Endodermal cell (in vitro differentiated cells): Measurements from ENCODE around the gene IGF2BP1. TPM values are rescaled to one million over a fixed set of nuclear protein-coding genes. Genes with fewer than 3 reads are reported as not detected.

Experiments used
- DNase-seq: peaks from one replicate; pipeline ENCODE4 v3.0.0-alpha.2; 2017
- H3K27ac ChIP-seq: 2 replicates; pipeline ENCODE4 v1.5.1; 2013; ENCODE audit warnings: mild to moderate bottlenecking, low read depth, low read length, moderate library complexity
- H3K27me3 ChIP-seq: 2 replicates; pipeline ENCODE4 v1.6.1; 2013; ENCODE audit warnings: mild to moderate bottlenecking, low read length, moderate library complexity; ENCODE audit not compliant: insufficient read depth, control insufficient read depth, poor library complexity, severe bottlenecking
- H3K36me3 ChIP-seq: 2 replicates; pipeline ENCODE4 v1.7.0; 2013; ENCODE audit warnings: mild to moderate bottlenecking, low read length, moderate library complexity; ENCODE audit not compliant: control insufficient read depth, insufficient read depth
- H3K4me1 ChIP-seq: one replicate; pipeline ENCODE4 v1.7.0; 2013; ENCODE audit warnings: low read length; ENCODE audit not compliant: control insufficient read depth, insufficient read depth
- H3K4me3 ChIP-seq: 2 replicates; pipeline ENCODE4 v1.5.1; 2013; ENCODE audit warnings: mild to moderate bottlenecking, low read length, moderate library complexity
- H3K9ac ChIP-seq: 2 replicates; pipeline ENCODE4 v1.6.1; 2013; ENCODE audit warnings: mild to moderate bottlenecking, low read length, moderate library complexity; ENCODE audit not compliant: poor library complexity, severe bottlenecking; ENCODE audit errors: extremely low read depth
- H3K9me3 ChIP-seq: 2 replicates; pipeline ENCODE4 v1.6.1; 2013; ENCODE audit warnings: mild to moderate bottlenecking, low read length, moderate library complexity; ENCODE audit not compliant: control insufficient read depth
- H3K27ac Mint-ChIP-seq: 2 replicates; pipeline ENCODE4 v1.8.0; 2020; ENCODE audit warnings: mixed read lengths
- H3K27me3 Mint-ChIP-seq: 2 replicates; pipeline ENCODE4 v1.8.0; 2021; ENCODE audit warnings: mild to moderate bottlenecking, mixed read lengths; ENCODE audit not compliant: insufficient read depth
- H3K36me3 Mint-ChIP-seq: 2 replicates; pipeline ENCODE4 v1.8.0; 2020; ENCODE audit warnings: low read depth, mixed read lengths
- H3K4me1 Mint-ChIP-seq: 2 replicates; pipeline ENCODE4 v1.8.0; 2020; ENCODE audit warnings: mixed read lengths
- H3K4me3 Mint-ChIP-seq: 2 replicates; pipeline ENCODE4 v1.8.0; 2020; ENCODE audit warnings: mild to moderate bottlenecking, moderate library complexity, mixed read lengths
- H3K9me3 Mint-ChIP-seq: 2 replicates; pipeline ENCODE4 v1.8.0; 2020; ENCODE audit warnings: mild to moderate bottlenecking, mixed read lengths
- CTCF ChIP-seq: fragments of 200-600 bp; sonication (generic); conservative IDR thresholded peaks from 2 replicates; pipeline ENCODE4 v1.5.0; 2021; ENCODE audit warnings: antibody characterized with exemption, mild to moderate bottlenecking
- WGBS, 2 experiments: methylation state at CpG; one replicate each; pipeline versions ENCODE4 v1.1.5 to v1.1.7; 2013; ENCODE audit warnings: missing lambda C conversion rate in 2 of 2, mixed read lengths in 1 of 2; ENCODE audit not compliant: insufficient coverage in 1 of 2, insufficient read length in 1 of 2; 5-methylcytosine and 5-hydroxymethylcytosine counted together
- total RNA-seq, 2 donors: library from RNA; stranded (reverse); fragmentation: NEBNext Ultra II Directional in 1 of 2; extraction: Animal tissue kit (Norgen Biotek cat#: 25700) in 1 of 2; gene quantifications; 2 replicates in 1 of 2; 3 replicates in 1 of 2; pipeline ENCODE4 v1.2.1, GENCODE V29; 2021

Gene IGF2BP1
- total RNA-seq, 2 donors from 2014 or later: 333 to 360 TPM

DNA sequence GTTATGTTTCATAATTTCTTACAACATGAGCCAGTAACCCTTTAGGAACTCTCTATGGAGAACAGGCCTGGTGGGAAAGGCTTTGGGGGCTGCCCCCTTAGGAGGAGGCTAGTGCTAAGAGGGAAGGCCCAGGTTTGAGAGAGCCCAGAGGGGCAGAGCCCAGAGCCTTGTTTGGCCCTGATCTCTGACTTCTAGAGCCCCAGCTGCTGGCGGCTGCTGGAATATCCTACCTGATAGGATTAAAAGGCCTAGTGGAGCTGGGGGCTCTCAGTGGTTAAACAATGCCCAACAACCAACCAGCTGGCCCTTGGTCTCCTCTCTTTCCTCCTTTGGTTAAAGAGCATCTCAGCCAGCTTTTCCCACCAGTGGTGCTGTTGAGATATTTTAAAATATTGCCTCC is 54.1 kb downstream of the IGF2BP1 start:
- no peak overlapping the region for H3K9ac ChIP-seq
- H3K27ac Mint-ChIP-seq: no peak overlapping the region
- peaks cover 83% of the 10 kb centered on the region for H3K36me3 Mint-ChIP-seq
- no peaks in the 10 kb centered on the region for H3K27me3 Mint-ChIP-seq
- no peak overlapping the region for H3K27ac ChIP-seq
- H3K9me3 ChIP-seq: no peaks in the 10 kb centered on the region
- H3K27me3 ChIP-seq: no peaks in the 10 kb centered on the region
- H3K9me3 Mint-ChIP-seq: no peaks in the 10 kb centered on the region
- no peak overlapping the region for H3K4me3 ChIP-seq
- H3K4me3 Mint-ChIP-seq: no peak overlapping the region
- H3K36me3 ChIP-seq: peaks cover 96% of the 10 kb centered on the region
- DNase-seq: peak; percentile 80
- TF ChIP-seq CTCF: peak; percentile 54
- peaks cover 32% of the 10 kb centered on the region for H3K4me1 Mint-ChIP-seq
- peaks cover 36% of the 10 kb centered on the region for H3K4me1 ChIP-seq
- 100% methylated on average over 1 of the region's 1 CpG; no CpG with 5 or more reads in 1 of the 2 experiments for WGBS, 2 experiments

DNA sequence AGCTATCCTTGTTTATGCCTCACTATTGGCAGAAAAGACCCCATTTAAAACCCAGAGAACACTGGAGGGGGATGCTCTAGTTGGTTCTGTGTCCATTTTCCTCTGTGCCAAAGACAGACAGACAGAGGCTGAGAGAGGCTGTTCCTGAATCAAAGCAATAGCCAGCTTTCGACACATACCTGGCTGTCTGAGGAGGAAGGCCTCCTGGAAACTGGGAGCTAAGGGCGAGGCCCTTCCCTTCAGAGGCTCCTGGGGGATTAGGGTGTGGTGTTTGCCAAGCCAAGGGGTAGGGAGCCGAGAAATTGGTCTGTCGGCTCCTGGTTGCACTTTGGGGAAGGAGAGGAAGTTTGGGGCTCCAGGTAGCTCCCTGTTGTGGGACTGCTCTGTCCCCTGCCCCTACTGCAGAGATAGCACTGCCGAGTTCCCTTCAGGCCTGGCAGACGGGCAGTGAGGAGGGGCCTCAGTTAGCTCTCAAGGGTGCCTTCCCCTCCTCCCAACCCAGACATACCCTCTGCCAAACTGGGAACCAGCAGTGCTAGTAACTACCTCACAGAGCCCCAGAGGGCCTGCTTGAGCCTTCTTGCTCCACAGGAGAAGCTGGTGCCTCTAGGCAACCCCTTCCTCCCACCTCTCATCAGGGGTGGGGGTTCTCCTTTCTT is 56.1 kb downstream of the IGF2BP1 start:
- peak overlapping the region; percentile 16 for H3K27ac ChIP-seq
- peaks cover 79% of the 10 kb centered on the region for H3K36me3 ChIP-seq
- H3K9ac ChIP-seq: no peak overlapping the region
- no peaks in the 10 kb centered on the region for H3K27me3 ChIP-seq
- peaks cover 32% of the 10 kb centered on the region for H3K4me1 Mint-ChIP-seq
- H3K36me3 Mint-ChIP-seq: peaks cover 74% of the 10 kb centered on the region
- peak overlapping the region; percentile 4 for H3K27ac Mint-ChIP-seq
- H3K27me3 Mint-ChIP-seq: no peaks in the 10 kb centered on the region
- no peak for TF ChIP-seq CTCF
- peak; percentile 75 for DNase-seq
- no peak overlapping the region for H3K4me3 ChIP-seq
- no peaks in the 10 kb centered on the region for H3K9me3 Mint-ChIP-seq
- WGBS, 2 experiments: 87 to 93% methylated on average over 2 to 6 of the region's 6 CpGs
- no peaks in the 10 kb centered on the region for H3K9me3 ChIP-seq
- H3K4me3 Mint-ChIP-seq: no peak overlapping the region
- peaks cover 36% of the 10 kb centered on the region for H3K4me1 ChIP-seq

- Mint-ChIP-seq H3K9me3 (no peaks in the 10 kb centered on the region), H3K4me1 (peaks cover 32% of the 10 kb centered on the region), H3K27me3 (no peaks in the 10 kb centered on the region), H3K4me3 (no peak overlapping the region), H3K36me3 (peaks cover 62% of the 10 kb centered on the region), H3K27ac (peak overlapping the region; percentile 4)
- TF ChIP-seq CTCF: no peak
- Histone ChIP-seq H3K4me1 (peaks cover 36% of the 10 kb centered on the region), H3K27ac (peak overlapping the region; percentile 4), H3K9ac (no peak overlapping the region), H3K27me3 (no peaks in the 10 kb centered on the region), H3K36me3 (peaks cover 67% of the 10 kb centered on the region), H3K4me3 (no peak overlapping the region), H3K9me3 (no peaks in the 10 kb centered on the region)
- 84 to 91% methylated on average over 1 to 4 of the region's 6 CpGs for WGBS, 2 experiments
- DNase-seq: no peak
Observed at GRCh38 chr17:49054342-49055092, 57.3 kb downstream of the IGF2BP1 start.
